IPS-15b (cell line): ENCODE results near the gene CCL28.
"Not testable (repeated sequence)": the region's sequence is repeated elsewhere in the genome, so short reads cannot be mapped to it uniquely, and the experiment has no call there.

Experiments used
- H3K27me3 ChIP-seq: one replicate; pipeline ENCODE4 v1.6.1; 2013; ENCODE audit warnings: low read length; ENCODE audit not compliant: control insufficient read depth, insufficient read depth
- H3K36me3 ChIP-seq: one replicate; pipeline ENCODE4 v1.6.1; 2013; ENCODE audit warnings: low read length; ENCODE audit not compliant: control insufficient read depth, insufficient read depth
- H3K4me1 ChIP-seq: one replicate; pipeline ENCODE4 v1.6.1; 2013; ENCODE audit warnings: mild to moderate bottlenecking, low read length; ENCODE audit not compliant: control insufficient read depth, insufficient read depth
- H3K4me3 ChIP-seq: one replicate; pipeline ENCODE4 v1.5.1; 2013; ENCODE audit warnings: low read depth, low read length
- H3K9ac ChIP-seq: one replicate; pipeline ENCODE4 v1.6.1; 2013; ENCODE audit warnings: low read depth, mild to moderate bottlenecking, low read length
- H3K9me3 ChIP-seq: one replicate; pipeline ENCODE4 v1.6.1; 2013; ENCODE audit warnings: mild to moderate bottlenecking, low read length; ENCODE audit not compliant: control insufficient read depth, insufficient read depth

CCL28 gene

DNA sequence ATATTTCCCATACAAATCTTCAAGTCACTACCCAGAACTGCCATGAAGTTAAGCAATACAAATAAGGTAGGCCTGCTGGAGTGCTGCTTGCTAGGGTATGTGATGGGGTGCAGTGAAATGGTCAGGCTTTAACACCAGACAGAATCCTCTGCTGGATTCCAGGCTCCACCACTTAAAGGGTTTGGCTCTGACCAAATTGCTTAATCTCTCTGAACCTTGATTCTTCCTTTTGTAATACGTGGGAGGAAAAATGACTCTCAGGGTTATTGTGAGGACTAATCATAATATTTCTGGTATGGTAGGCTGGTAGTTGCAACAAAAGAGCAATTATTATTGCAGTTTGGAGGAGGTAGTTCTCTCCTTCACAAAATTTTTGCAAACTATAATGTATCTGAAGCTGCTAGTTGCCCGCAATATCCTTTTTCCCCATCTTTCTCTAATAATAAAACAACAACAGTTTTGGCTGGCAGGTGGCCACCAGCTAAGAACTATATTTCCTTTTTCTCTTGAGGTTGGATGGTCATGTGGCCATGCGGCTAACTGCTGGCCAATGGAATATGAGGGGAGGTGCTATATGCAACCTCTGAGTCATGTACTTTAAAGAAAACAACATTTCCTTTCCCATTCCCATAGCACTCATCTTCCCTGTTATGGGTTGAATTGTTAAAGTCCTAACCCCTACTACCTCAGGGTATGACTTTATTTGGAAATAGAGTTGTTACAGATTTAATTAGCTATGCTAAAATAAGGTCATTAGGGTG is 44.1 kb downstream of the CCL28 start:
- H3K4me1 ChIP-seq, result no peaks in the 10 kb centered on the region
- no peak overlapping the region for H3K4me3 ChIP-seq
- no peak overlapping the region for H3K9ac ChIP-seq
- H3K27me3 ChIP-seq, result no peaks in the 10 kb centered on the region
- H3K36me3 ChIP-seq, result no peaks in the 10 kb centered on the region
- H3K9me3 ChIP-seq, result peaks cover 4% of the 10 kb centered on the region

DNA sequence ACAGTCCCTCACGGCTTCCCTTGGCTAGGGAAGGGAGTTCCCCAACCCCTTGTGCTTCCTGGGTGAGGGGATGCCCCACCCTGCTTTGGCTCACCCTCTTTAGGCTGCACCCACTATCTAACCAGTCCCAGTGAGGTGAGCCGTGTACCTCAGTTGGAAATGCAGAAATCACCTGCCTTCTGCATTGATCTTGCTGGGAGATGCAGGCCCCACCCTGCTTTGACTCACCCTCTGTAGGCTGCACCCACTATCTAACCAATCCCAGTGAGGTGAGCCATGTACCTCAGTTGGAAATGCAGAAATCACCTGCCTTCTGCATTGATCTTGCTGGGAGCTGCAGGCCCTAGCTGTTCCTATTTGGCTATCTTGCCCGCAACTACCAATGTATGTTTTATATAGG is 44.7 kb downstream of the CCL28 start:
- Histone ChIP-seq H3K9ac (no peak overlapping the region), H3K9me3 (peaks cover 4% of the 10 kb centered on the region), H3K4me3 (no peak overlapping the region), H3K4me1 (no peaks in the 10 kb centered on the region), H3K27me3 (no peaks in the 10 kb centered on the region), H3K36me3 (no peaks in the 10 kb centered on the region)

- not testable (repeated sequence) for H3K4me3 ChIP-seq, H3K4me1 ChIP-seq, H3K9ac ChIP-seq, H3K9me3 ChIP-seq, H3K27me3 ChIP-seq, H3K36me3 ChIP-seq
These were observed 45.4 kb downstream of the CCL28 start for GRCh38 chr5:43366680-43367246.

DNA sequence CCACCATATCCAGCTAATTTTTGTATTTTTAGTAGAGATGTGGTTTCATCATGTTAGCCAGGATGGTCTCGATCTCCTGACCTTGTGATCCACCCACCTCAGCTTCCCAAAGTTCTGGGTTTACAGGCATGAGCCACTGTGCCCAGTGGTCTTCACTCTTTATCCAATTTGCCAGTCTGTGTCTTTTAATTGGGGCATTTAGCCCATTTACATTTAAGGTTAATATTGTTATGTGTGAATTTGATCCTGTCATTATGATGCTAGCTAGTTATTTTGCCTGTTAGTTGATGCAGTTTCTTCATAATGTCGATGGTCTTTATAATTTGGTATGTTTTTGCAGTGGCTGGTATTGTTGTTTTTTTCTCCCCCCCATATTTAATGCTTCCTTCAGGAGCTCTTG is 47.0 kb downstream of the CCL28 start:
- not testable (repeated sequence) for H3K4me1 ChIP-seq, H3K9me3 ChIP-seq, H3K36me3 ChIP-seq, H3K9ac ChIP-seq, H3K4me3 ChIP-seq, H3K27me3 ChIP-seq

DNA sequence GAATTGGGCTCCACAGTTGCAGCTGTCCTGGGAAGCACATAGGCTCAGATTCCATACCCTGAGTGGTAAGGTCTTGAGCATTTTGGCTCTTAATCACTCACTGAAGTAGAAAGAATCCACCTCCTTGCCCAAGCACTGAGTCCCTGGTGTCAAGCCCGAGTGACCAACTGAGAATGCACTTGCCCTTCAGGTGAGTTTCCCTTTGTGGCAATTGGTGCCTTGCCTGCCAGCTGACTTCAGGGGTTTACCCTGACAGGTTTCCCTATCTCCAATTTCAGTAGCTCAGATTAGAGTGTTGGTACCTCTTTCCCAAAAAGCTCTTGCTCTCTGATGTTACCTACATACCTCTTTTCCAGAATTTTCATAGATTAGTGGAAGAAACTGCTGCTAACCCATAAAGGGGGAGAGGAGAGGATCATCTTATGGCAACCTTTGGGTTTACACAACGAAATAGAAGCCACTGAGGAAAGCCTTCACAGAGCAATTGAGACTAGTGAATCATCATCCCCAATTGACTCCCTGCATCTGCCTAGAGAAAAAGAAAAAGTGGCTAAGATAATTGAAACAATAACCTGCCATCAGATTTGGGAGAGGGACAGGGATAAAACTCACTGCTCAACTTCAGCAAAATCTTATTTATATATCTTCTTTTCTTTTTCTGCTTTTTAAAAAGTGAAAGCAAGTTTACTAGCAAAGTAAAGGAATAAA is 48.6 kb downstream of the CCL28 start:
- Histone ChIP-seq H3K4me3 (no peak overlapping the region), H3K9me3 (peaks cover 4% of the 10 kb centered on the region), H3K36me3 (no peaks in the 10 kb centered on the region), H3K27me3 (no peaks in the 10 kb centered on the region), H3K4me1 (no peaks in the 10 kb centered on the region), H3K9ac (no peak overlapping the region)

DNA sequence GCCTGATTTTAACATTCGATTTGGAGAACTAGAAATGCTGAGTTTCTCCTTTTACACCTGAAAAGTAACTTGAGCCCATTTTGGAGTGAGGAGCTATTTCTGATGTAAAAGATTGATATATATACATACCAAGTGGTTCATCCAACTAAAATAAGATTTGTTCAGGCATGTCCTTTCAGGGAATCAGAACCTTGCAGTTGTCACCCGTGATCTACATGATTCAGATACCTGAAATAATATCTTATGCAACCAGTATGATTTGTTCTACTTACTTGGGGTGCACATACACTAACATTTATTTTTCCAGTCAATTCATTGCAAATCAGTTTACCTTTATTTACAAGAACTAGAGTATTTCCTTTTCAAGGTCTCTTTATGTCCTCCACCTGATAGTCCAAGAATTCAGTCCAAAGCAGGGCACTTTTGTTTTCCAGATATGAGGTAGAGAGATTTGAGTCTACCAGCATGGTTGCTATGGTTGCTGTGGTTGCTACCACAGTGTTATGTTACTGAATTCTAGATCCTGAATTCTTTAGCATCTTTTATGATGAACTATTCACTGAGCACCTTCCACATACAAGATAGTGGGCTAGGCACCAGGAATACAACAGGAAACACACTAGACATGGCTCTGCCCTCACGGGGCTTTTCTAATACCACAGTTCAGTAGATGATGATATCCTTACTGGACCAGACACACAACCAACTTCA is 49.3 kb downstream of the CCL28 start:
- no peak overlapping the region for H3K4me3 ChIP-seq
- no peaks in the 10 kb centered on the region for H3K4me1 ChIP-seq
- H3K36me3 ChIP-seq, result no peaks in the 10 kb centered on the region
- H3K9ac ChIP-seq, result no peak overlapping the region
- H3K27me3 ChIP-seq, result no peaks in the 10 kb centered on the region
- peaks cover 4% of the 10 kb centered on the region for H3K9me3 ChIP-seq

DNA sequence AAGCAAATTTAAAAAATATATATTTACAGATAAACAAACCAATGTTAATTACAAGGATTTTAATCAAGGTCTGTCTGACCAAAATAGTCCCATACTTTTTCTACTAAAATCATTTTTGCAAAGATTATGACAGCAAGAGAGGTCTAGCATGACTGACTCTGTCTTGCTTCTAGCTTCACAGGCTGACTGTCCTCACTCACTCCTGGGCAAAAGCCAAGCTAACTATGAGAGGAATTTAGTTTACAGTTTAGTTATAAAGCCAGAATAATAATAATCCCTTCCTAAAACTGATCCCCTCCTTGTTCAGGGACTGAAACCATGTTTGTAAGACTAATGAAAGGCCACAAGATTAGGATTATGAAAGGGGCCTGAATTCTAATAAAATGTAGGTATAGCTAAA is 53.5 kb downstream of the CCL28 start:
- Histone ChIP-seq H3K36me3 (no peaks in the 10 kb centered on the region), H3K27me3 (no peaks in the 10 kb centered on the region), H3K9ac (no peak overlapping the region), H3K4me3 (no peak overlapping the region), H3K9me3 (no peaks in the 10 kb centered on the region), H3K4me1 (no peaks in the 10 kb centered on the region)

DNA sequence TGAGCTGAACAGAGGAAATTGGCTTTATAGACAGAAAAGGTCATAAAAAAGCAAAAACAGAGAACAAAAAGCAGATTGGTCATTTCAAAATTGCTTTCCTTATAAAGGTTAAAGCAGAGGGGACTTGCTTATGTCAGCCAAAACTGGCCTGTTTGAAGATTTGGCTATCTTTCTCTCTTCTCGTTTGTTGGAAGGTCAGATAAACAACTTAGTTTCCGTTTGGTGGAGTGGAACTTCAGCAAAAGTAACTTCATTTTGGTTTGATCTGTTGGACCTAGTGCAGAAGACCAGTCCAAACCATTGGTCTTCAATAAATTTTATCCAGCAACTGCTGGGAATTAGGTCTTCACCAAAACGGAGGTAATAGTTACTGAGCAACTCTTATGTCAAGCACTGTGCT is 53.9 kb downstream of the CCL28 start:
- no peak overlapping the region for H3K9ac ChIP-seq

DNA sequence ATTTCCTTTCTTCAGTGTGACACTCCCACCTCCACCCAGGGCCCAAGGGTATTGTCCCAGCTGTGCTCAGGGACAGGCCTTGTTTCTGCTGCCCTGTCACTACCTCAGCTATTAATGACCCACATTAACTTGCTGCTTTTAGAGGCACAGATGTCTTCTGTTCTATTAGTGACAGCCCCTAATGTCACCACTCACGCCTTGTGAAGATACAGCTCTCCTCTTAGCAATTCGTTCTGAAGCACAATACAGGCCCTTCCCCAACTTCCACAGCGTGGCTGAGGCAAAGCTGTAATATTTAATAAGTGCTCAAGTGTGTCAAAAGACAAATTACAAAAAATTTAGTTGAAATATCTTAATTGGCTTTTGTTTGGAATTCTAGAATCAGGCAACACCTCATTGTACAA is 54.3 kb downstream of the CCL28 start:
- no peaks in the 10 kb centered on the region for H3K36me3 ChIP-seq
- no peaks in the 10 kb centered on the region for H3K9me3 ChIP-seq
- no peaks in the 10 kb centered on the region for H3K4me1 ChIP-seq
- no peaks in the 10 kb centered on the region for H3K27me3 ChIP-seq
- H3K9ac ChIP-seq, result no peak overlapping the region
- H3K4me3 ChIP-seq, result no peak overlapping the region

More for the DNA sequence above, 53.9 kb downstream of the CCL28 start:
- Histone ChIP-seq H3K4me3 (no peak overlapping the region), H3K36me3 (no peaks in the 10 kb centered on the region), H3K9me3 (no peaks in the 10 kb centered on the region), H3K4me1 (no peaks in the 10 kb centered on the region), H3K27me3 (no peaks in the 10 kb centered on the region)

DNA sequence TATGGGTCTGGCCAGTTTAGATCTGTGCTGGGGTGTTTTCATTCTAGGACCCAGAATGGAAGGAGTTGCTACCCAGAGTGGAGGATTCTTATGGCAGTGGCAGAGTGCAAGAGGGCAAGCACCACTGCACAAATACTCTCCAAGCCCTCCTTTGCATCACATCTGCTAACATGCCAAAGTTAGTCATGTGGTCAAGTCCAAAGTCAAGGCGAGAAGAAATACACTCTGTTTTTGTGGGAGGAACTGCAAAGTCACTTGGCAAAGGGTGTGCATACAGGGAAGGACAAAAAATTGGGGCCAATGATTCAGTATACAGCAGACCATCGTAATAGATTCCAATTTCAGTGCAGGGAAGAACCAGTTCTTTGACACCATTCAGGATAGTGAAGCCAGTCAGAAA is 55.1 kb downstream of the CCL28 start:
- Histone ChIP-seq H3K27me3 (no peaks in the 10 kb centered on the region), H3K36me3 (no peaks in the 10 kb centered on the region)

GRCh38 chr5:43354774-43355173 is 57.4 kb downstream of the CCL28 start:
- H3K27me3 ChIP-seq, result no peaks in the 10 kb centered on the region
- H3K9ac ChIP-seq, result no peak overlapping the region
- H3K4me3 ChIP-seq, result no peak overlapping the region
- H3K9me3 ChIP-seq, result no peaks in the 10 kb centered on the region
- H3K4me1 ChIP-seq, result no peaks in the 10 kb centered on the region
- no peaks in the 10 kb centered on the region for H3K36me3 ChIP-seq

More for the DNA sequence above, 55.1 kb downstream of the CCL28 start:
- Histone ChIP-seq H3K9me3 (no peaks in the 10 kb centered on the region), H3K9ac (no peak overlapping the region), H3K4me1 (no peaks in the 10 kb centered on the region), H3K4me3 (no peak overlapping the region)
